CD4-positive, alpha-beta T cell treated with Interleukin-21 for 1 hour (primary cell): ENCODE data around the gene RTL5.

Experiments used
- DNase-seq: peaks from one replicate; pipeline ENCODE4 v3.0.0-alpha.2; 2020

Gene RTL5

GRCh38 chrX:72128881-72129280 is 2.8 kb downstream of the RTL5 start:
- DNase-seq: no peak

GRCh38 chrX:72128183-72128834 is 3.4 kb downstream of the RTL5 start:
- no peak for DNase-seq

- no peak for DNase-seq
Measured at GRCh38 chrX:72127332-72127731, 4.4 kb downstream of the RTL5 start.

GRCh38 chrX:72126539-72127140 is 5.1 kb downstream of the RTL5 start:
- DNase-seq: peak; percentile 80

GRCh38 chrX:72126048-72126415 is 5.7 kb downstream of the RTL5 start:
- no peak for DNase-seq

GRCh38 chrX:72125331-72126047 is 6.2 kb downstream of the RTL5 start:
- DNase-seq: no peak

- DNase-seq: no peak
Measured at GRCh38 chrX:72124540-72125201, 7.0 kb downstream of the RTL5 start.

- DNase-seq: no peak
Measured at GRCh38 chrX:72123471-72124185, 8.1 kb downstream of the RTL5 start.

- DNase-seq: no peak
Measured at GRCh38 chrX:72122621-72123337, 8.9 kb downstream of the RTL5 start.

GRCh38 chrX:72121383-72121782 is 10.3 kb downstream of the RTL5 start:
- DNase-seq: peak; percentile 59

- no peak for DNase-seq
Measured at GRCh38 chrX:72120837-72121236, 10.9 kb downstream of the RTL5 start.

GRCh38 chrX:72117636-72118210 is 14.0 kb downstream of the RTL5 start:
- DNase-seq: no peak

GRCh38 chrX:72115380-72115779 is 16.3 kb downstream of the RTL5 start:
- no peak for DNase-seq

GRCh38 chrX:72114807-72115206 is 16.9 kb downstream of the RTL5 start:
- no peak for DNase-seq

- DNase-seq: no peak
Measured at GRCh38 chrX:72114306-72114705, 17.4 kb downstream of the RTL5 start.

GRCh38 chrX:72113461-72113860 is 18.3 kb downstream of the RTL5 start:
- DNase-seq: no peak

GRCh38 chrX:72110876-72111708 is 20.6 kb downstream of the RTL5 start:
- no peak for DNase-seq

GRCh38 chrX:72110051-72110875 is 21.5 kb downstream of the RTL5 start:
- DNase-seq: no peak

GRCh38 chrX:72108666-72109065 is 23.0 kb downstream of the RTL5 start:
- no peak for DNase-seq
